22Rv1 (cell line): ENCODE data around the gene NR1D1.
A peak's percentile ranks its signal among the peaks of the same experiment; 100 is the strongest.

Experiments used
- H3K27ac ChIP-seq: fragments of 450-650 bp; 2 replicates; pipeline ENCODE4 v1.5.1; 2017
- CTCF ChIP-seq: fragments of 450-650 bp; IDR thresholded peaks from 2 replicates; pipeline ENCODE4 v1.5.1; 2017; ENCODE audit warnings: mild to moderate bottlenecking
- ZFX ChIP-seq: fragments of 450-650 bp; IDR thresholded peaks from 2 replicates; pipeline ENCODE4 v1.6.1; 2017; ENCODE audit warnings: antibody characterized with exemption, borderline replicate concordance

The NR1D1 gene

GRCh38 chr17:40097931-40098845 lies 2.2 kb downstream of the NR1D1 start:
- peak overlapping the region; percentile 35 for H3K27ac ChIP-seq
- no peak for TF ChIP-seq ZFX
- no peak for TF ChIP-seq CTCF

DNA sequence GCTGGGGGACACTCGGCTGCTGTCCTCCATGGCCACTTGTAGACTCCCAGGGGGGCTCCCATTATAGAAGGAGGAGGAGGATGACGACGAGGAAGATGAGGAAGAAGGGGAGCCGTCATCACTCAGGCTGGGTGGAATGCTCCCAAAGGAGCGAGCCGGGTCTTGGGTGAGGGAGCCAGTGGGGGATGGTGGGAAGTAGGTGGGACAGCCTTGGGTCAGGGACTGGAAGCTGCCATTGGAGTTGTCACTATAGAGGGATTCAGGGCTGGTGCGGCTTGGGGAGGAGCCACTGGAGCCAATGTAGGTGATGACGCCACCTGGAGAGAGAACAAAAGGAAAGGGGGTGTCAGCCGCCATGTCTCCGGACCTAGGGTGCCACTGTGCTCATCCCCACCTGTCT lies 3.3 kb downstream of the NR1D1 start:
- no peak overlapping the region for H3K27ac ChIP-seq
- TF ChIP-seq ZFX: no peak
- no peak for TF ChIP-seq CTCF

GRCh38 chr17:40095944-40096791 lies 4.2 kb downstream of the NR1D1 start:
- no peak overlapping the region for H3K27ac ChIP-seq
- no peak for TF ChIP-seq CTCF
- TF ChIP-seq ZFX: no peak

- TF ChIP-seq ZFX (no peak), CTCF (no peak)
- no peak overlapping the region for H3K27ac ChIP-seq
Measured at GRCh38 chr17:40095351-40095943, 4.9 kb downstream of the NR1D1 start.

DNA sequence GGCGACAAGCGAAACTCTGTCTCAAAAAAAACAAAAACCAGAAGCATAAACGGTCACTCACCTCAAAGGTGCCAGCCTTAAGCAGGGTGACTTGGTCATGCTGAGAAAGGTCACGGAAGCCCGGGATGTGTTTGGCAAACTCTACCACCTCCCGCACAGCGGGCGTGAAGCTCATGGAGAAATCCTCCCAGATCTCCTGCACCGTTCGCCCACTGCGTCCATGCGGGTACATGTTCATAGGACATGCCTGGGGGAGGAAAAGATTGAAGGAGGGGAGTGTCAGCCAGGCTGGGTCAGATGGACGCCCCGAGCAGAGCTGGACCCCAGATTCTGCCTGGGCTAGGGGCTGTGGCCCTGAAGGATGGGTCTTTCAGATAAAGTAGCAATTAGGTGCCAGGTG lies 5.5 kb downstream of the NR1D1 start:
- H3K27ac ChIP-seq: no peak overlapping the region
- no peak for TF ChIP-seq CTCF
- no peak for TF ChIP-seq ZFX

DNA sequence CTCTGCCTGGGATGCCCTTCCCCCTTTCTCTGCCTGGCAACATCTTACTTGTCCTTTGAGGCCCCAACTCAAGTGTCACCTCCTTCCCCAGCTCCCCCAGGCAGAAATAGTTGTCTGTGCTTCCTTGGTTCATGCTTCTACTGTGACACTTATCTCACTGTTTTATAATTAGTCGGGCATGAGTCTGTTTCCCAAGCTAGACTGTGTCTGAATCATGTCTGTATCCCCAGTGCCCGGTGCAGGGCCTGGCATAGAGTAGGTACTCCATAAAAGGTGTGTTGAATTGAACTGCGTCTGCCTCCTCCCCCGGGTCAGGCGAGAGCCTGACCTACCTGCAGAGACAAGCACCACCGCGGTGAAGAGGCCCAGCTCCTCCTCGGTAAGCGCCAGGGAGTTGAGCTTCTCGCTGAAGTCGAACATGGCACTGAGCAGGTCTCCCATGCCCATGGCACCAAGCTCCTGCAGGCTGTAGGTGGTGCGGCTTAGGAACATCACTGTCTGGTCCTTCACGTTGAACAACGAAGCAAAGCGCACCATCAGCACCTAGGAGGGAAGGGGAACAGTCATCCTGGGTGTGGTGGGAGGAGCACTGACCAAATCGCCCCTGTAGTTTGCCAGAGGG lies 6.7 kb downstream of the NR1D1 start:
- TF ChIP-seq CTCF (no peak), ZFX (no peak)
- no peak overlapping the region for H3K27ac ChIP-seq
